Prostate gland (tissue), 2 donors: Measurements from ENCODE around the gene GOLPH3L. TPM values are rescaled to one million over a fixed set of nuclear protein-coding genes. Genes with fewer than 3 reads are reported as not detected.
"Not testable (repeated sequence)": the region's sequence is repeated elsewhere in the genome, so short reads cannot be mapped to it uniquely, and the experiment has no call there.

Experiments
- DNase-seq: peaks from one replicate; pipeline ENCODE4 v3.0.0-alpha.2; 2019; ENCODE audit warnings: low spot score
- H3K27ac ChIP-seq, 2 donors: fragments of 200-600 bp; sonication (generic); 2 replicates each; pipeline ENCODE4 v1.5.1; 2017 to 2019
- H3K27me3 ChIP-seq: fragments of 200-600 bp; sonication (generic); replicated peaks from 2 replicates; pipeline ENCODE4 v1.5.1; 2019; ENCODE audit not compliant: insufficient read depth
- H3K36me3 ChIP-seq, 2 donors: fragments of 200-600 bp; sonication (generic); 1 replicate in 1 of 2; 2 replicates in 1 of 2; pipeline versions ENCODE4 v1.5.1 to v1.8.1; 2017 to 2019
- H3K4me1 ChIP-seq: fragments of 200-600 bp; sonication (generic); replicated peaks from 2 replicates; pipeline ENCODE4 v1.5.1; 2019
- H3K4me3 ChIP-seq, 2 donors: fragments of 200-600 bp; sonication (generic); 2 replicates each; pipeline ENCODE4 v1.5.1; 2017 to 2019
- H3K9me3 ChIP-seq: fragments of 200-600 bp; sonication (generic); 2 replicates; pipeline ENCODE4 v1.5.1; 2017
- POLR2A ChIP-seq: fragments of 450-650 bp; IDR thresholded peaks from one replicate; pipeline ENCODE4 v1.6.1; 2016; ENCODE audit warnings: antibody characterized with exemption, mild to moderate bottlenecking
- POLR2AphosphoS5 ChIP-seq: sonication (generic); formaldehyde crosslinking; IDR thresholded peaks from one replicate; pipeline ENCODE4 v1.6.1; 2017; ENCODE audit warnings: antibody characterized with exemption
- WGBS: methylation state at CpG from one replicate; pipeline ENCODE4 v1.1.5; 2018; 5-methylcytosine and 5-hydroxymethylcytosine counted together
- intact Hi-C: fragments of 100-400 bp; cut with DNase I; formaldehyde crosslinking; loops from one replicate; pipeline ENCODE4 v1.14.2; 2022
- total RNA-seq, 2 donors: library from RNA; depleted of rRNA; stranded (reverse); fragments of >200 nt; gene quantifications; one replicate each; pipeline ENCODE4 v1.1.0, GENCODE V29; 2016
- TF ChIP-seq, protein P1 (sequence below), 4 experiments: fragments of 200-600 bp in 2 of 4; fragments of 450-650 bp in 2 of 4; sonication (generic) in 2 of 4; IDR thresholded peaks; 1 replicate in 3 of 4; 2 replicates in 1 of 4; pipeline ENCODE4 v1.5.1; 2016 to 2019; ENCODE audit warnings: antibody characterized with exemption in 4 of 4, mild to moderate bottlenecking in 2 of 4, moderate library complexity in 2 of 4

The GOLPH3L gene
- total RNA-seq, 2 donors from 2014 or later, result 25.0 to 39.8 TPM

DNA sequence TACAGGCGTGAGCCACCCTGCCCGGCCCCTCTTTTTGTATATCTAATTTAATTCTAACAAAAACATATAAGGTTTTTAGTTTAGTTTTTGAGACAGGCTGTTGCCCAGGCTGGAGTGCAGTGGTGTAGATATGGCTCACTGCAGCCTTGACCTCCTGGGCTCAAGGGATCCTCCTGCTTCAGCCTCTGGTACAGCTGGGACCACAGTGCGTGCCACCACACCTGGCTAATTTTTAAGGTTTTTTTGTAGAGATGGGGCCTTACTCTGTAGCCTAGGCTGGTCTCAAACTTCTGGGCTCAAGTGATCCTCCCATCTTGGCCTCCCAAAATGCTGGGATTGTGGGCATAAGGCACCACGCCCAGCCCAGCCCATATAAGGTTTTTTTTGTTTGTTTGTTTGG is 86.4 kb downstream of the GOLPH3L start:
- peak overlapping the region in 1 of 2 donors; percentile 55 for H3K27ac ChIP-seq
- H3K27me3 ChIP-seq, result no peaks in the 10 kb centered on the region
- TF ChIP-seq, protein P1, sequence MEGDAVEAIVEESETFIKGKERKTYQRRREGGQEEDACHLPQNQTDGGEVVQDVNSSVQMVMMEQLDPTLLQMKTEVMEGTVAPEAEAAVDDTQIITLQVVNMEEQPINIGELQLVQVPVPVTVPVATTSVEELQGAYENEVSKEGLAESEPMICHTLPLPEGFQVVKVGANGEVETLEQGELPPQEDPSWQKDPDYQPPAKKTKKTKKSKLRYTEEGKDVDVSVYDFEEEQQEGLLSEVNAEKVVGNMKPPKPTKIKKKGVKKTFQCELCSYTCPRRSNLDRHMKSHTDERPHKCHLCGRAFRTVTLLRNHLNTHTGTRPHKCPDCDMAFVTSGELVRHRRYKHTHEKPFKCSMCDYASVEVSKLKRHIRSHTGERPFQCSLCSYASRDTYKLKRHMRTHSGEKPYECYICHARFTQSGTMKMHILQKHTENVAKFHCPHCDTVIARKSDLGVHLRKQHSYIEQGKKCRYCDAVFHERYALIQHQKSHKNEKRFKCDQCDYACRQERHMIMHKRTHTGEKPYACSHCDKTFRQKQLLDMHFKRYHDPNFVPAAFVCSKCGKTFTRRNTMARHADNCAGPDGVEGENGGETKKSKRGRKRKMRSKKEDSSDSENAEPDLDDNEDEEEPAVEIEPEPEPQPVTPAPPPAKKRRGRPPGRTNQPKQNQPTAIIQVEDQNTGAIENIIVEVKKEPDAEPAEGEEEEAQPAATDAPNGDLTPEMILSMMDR (IDR thresholded peaks at IDR 0.05), result no peak
- TF ChIP-seq POLR2A (no peak), POLR2AphosphoS5 (no peak)
- H3K4me3 ChIP-seq, result no peak overlapping the region
- H3K4me1 ChIP-seq, result peaks cover 4% of the 10 kb centered on the region
- 94% methylated on average over 4 of the region's 4 CpGs for WGBS
- no peaks in the 10 kb centered on the region for H3K9me3 ChIP-seq
- intact Hi-C loops, result no loop called here
- no peaks in the 10 kb centered on the region for H3K36me3 ChIP-seq
- no peak for DNase-seq

DNA sequence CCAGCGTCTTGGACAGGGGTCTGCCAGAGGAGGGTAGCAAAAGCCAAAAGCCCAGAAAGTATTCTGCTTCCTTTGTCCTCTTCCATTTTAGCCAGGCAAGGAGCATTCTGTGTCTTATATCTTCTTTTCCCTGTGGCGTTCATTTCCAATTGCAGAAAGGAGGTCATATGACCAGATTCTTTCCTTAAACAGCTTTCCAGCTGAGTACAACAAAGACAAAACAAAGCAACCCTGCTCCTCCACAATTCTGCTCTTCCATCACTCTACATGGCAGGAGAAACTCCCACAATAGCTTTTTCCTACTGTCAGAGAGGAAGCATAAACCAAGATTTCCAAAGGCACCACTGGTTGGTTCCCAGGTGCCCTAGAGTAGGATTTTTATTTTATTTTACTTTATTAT is 87.2 kb downstream of the GOLPH3L start:
- H3K36me3 ChIP-seq, result no peaks in the 10 kb centered on the region
- no peaks in the 10 kb centered on the region for H3K27me3 ChIP-seq
- peaks cover 4% of the 10 kb centered on the region for H3K4me1 ChIP-seq
- no peak for DNase-seq
- TF ChIP-seq, protein P1 (IDR thresholded peaks at IDR 0.05), result no peak
- no peak for TF ChIP-seq POLR2A
- no peak for TF ChIP-seq POLR2AphosphoS5
- intact Hi-C loops, result no loop called here
- no peaks in the 10 kb centered on the region for H3K9me3 ChIP-seq
- no peak overlapping the region for H3K4me3 ChIP-seq
- H3K27ac ChIP-seq, result no peak overlapping the region
- WGBS, result 47% methylated on average over 2 of the region's 2 CpGs

DNA sequence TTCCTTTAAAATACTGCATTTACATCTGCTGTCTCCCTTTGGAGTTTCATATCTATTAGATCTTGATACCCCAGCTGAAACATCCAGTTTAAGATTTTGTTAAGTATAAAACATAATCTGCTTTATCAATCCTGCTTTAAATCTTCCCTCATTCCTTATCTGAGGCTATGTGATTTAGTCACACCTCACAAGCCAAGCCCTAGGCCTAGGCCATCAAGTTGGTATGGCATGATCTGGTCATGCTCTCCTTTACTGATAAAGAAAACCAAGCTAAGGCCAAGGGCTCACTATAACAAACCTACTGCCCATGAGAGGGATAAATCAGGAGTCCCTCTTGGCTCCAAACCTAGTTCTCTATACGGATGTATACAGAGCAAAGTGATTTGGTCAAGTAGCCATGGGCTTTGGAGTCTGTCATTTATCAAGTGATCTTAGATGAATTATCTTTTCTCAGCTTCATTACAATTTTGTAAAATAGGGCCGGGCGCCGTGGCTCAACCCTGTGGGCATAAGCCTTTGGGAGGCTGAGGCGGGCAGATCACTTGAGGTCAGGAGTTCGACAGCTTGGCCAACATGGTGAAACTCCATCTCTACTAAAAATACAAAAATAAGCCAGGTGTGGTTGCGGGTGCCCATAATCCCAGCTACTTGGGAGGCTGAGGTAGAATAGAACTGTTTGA is 90.4 kb downstream of the GOLPH3L start:
- WGBS, result 97% methylated on average over 7 of the region's 7 CpGs
- intact Hi-C loops, result no loop called here
- no peaks in the 10 kb centered on the region for H3K36me3 ChIP-seq
- no peaks in the 10 kb centered on the region for H3K4me1 ChIP-seq
- H3K27ac ChIP-seq, result no peak overlapping the region
- H3K27me3 ChIP-seq, result no peaks in the 10 kb centered on the region
- TF ChIP-seq POLR2AphosphoS5 (no peak), POLR2A (no peak)
- TF ChIP-seq, protein P1 (IDR thresholded peaks at IDR 0.05), result no peak
- H3K4me3 ChIP-seq, result no peak overlapping the region
- no peaks in the 10 kb centered on the region for H3K9me3 ChIP-seq
- DNase-seq, result no peak

DNA sequence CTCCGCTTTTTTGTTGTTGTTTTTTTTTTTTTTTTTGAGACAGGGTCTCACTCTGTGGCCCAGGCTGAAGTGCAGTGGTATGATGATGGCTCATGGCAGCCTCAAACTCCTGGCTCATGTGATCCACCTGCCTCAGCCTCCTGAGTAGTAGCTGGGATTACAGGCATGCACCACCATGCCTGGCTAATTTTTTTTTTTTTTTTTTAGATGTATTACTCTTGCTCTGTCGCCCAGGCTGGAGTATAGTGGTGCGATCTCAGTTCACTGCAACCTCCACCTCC is 91.6 kb downstream of the GOLPH3L start:
- H3K27me3 ChIP-seq, H3K27ac ChIP-seq, H3K36me3 ChIP-seq, DNase-seq, intact Hi-C loops, H3K4me1 ChIP-seq, H3K4me3 ChIP-seq, H3K9me3 ChIP-seq: not testable (repeated sequence)
- WGBS, result 98% methylated on average over 3 of the region's 3 CpGs

DNA sequence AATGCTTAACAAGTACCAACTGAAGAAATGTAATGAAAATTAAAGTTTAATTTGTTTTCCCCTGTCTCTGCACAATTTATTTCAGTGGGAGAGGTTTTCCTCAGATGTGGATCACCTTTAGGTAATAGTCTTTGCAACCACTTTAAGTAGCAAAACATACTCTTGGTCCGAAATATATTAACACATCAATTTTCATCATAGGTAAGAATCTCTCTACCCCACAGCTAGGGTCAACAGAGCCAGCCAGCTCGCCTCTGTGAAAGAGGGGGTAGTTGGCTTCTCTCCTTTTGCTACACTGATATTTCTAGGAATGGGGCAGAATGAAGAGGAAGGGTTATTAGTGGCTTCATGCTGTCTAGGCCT is 92.7 kb downstream of the GOLPH3L start:
- H3K27me3 ChIP-seq, result no peaks in the 10 kb centered on the region

More for the DNA sequence above, 92.7 kb downstream of the GOLPH3L start:
- intact Hi-C loops, result no loop called here
- H3K27ac ChIP-seq, result no peak overlapping the region
- TF ChIP-seq, protein P1 (IDR thresholded peaks at IDR 0.05), result no peak
- TF ChIP-seq POLR2AphosphoS5 (no peak), POLR2A (no peak)
- H3K4me1 ChIP-seq, result no peaks in the 10 kb centered on the region
- H3K9me3 ChIP-seq, result no peaks in the 10 kb centered on the region
- no peak overlapping the region for H3K4me3 ChIP-seq
- DNase-seq, result no peak
- WGBS, result 91% methylated on average over 2 of the region's 2 CpGs
- no peaks in the 10 kb centered on the region for H3K36me3 ChIP-seq
